GM21447 (cell line): ENCODE results near the gene ANO2.

ENCODE experiments used
- ATAC-seq: cut with Tn5 transposase; IDR thresholded peaks from one replicate; pipeline ENCODE4 v1.9.1; 2021; ENCODE audit not compliant: unreplicated experiment

The ANO2 gene

DNA sequence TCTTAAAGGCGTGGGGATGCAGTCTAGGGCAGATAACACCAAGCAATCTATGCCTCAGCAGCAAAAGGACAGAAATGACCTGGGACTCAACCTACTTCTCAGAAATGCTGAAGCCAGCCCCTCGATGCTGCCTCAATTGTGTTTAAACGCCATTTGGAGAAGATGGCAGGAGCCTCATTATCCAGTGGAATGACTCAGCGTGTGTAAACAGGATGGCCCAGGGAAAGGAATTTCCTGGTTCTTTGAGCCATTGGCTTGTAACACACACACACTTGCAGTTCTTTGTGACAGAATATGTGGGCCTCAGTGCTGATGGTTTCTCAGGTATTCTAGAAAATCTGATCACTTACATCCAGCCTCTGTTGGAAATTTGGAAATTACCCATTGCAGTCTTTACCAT, 358.9 kb downstream of the ANO2 start:
- ATAC-seq: no peak

DNA sequence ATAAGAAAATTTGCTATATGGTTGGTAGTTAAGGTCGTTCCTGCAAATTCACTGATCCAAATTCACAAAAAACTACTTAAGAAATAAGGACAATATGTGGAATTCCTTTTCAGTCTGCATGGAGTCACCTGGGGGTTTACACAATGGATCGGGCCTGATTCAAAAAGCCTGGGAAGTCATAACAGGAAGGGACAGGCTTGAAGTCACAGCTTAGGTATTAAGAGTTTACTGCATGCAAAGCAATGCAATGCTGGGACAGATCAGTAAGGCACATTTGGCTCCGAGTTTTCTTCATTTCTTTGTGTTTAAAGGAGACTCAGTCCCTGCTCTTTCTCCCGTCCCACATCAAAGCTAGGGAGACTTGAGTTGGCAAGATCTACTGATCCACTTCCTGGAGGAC, 359.9 kb downstream of the ANO2 start:
- ATAC-seq: no peak

DNA sequence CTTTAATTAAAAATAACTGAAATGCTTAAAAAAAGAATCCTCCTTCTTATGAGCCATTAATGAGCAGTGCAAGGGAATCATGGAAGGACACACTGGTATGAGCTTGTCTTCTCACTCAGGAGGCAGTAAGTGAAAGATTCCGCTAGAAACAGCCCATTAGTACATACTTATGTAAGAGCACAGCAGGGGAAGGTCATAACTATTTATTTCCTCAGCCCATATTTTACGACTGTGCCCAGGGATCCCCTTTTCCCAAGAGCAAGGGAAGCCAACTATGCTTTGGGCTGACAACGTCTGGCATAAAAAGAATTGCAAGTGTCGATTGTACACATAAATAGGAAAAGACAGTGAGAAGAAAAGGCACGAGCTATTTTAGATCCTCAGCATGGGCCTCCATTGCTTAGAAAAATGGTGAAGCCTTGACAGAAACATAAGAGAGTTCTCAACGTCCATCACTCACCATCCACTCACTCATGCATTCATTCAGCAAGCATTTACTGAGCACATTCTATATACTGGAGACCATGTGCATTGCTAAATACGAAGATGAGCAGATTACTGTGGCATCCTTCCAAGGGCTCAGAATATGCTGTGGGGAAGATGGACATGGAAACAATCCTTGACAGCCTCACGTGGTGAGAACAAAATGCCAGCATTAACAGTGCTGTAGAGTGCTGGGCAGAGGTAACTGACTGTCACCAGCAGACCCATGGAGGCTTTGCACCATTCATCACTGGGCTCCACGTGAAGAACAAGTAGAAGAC, 360.5 kb downstream of the ANO2 start:
- ATAC-seq: no peak

DNA sequence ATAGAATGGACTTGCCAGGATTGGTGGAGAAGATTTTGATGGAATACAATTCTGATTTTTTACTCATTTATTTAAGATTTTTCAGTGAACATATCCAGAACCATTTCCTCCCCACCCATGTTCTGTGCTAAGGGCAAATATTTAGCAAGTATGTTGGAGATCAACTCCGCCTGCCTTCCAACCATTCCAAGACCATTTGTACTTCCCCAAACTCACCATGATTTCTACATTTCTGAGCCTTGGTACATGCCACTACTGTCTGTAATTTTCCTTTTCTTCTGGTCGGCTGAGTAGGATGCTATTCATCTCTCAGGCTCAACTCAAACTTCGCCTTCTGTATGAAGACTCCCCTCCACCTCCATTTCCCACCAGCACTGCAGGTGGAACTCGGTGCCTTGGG, 362.5 kb downstream of the ANO2 start:
- ATAC-seq: no peak

DNA sequence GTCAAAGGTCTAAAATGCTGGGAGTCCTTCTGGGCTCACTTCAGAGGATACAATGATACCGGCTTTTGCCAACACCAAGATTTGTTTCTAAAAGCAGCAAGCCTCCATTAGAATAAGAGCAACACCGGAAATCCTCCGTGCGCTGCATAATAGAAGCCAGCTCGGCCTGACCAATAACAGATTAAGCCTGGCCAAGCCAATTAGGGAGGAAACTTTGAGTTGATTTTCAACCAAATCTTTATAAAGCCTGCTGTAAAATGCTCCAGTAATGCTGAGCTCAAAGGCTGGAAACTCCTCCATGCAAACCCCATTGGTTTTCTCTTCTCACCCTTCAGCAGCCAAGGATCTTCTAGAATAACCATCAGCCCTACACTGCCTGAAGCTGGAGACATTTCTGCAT, 363.0 kb downstream of the ANO2 start:
- ATAC-seq: no peak

DNA sequence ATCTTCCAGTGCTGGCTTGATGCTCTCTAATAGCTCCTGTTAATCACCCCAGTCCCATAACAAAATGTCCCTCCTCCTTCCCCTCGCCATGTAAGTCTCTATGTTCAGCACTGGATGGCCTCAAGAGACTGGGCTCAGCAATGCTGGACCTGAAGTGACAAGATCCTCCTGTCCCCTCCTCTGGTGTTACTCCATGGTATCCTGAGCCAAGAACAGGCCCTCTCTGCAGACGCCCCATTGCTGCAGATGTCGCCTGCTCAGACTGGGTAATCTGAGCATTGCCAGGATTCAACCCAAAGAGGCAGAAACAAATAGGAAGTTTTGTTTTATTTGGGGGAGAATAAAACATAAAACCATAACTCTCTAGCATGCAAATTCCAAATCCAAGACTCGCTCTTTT, 363.4 kb downstream of the ANO2 start:
- ATAC-seq: no peak

DNA sequence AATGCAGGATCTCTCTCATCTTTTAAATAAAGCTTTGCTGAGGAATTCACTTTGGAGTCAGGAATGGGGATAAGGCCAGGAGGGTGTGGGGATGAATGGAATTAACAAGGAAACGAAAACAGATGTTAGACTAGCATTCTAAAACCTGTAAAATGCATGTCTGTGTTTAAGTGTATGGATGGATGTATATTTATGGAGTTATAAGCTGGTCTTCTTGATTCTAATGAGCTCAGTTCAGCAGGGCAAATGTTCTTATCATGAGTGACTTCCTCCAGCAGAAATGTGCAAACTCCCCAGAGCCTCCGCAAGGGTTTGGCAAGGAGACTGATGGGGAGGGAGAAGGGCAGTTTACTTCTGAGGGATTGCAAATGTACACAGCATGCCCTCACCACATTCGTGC, 364.0 kb downstream of the ANO2 start:
- ATAC-seq: no peak

DNA sequence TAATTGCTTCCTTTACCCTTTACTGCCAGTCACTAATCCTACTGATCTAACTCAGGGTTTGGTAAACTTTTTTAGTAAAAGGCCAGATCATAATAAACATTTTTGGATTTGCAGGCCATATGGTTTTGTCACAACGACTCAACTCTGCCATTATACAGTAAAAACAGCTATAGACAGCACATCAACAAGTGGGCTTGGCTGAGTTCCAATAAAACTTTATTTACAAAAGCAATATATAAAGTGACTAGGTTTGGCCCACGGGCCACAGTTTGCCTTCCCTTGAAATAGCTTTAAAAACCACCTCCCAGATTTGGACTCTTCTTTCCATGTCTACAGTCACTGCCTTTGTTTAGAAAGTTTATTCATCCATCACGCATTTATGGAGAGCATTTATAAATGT, 366.3 kb downstream of the ANO2 start:
- no peak for ATAC-seq

DNA sequence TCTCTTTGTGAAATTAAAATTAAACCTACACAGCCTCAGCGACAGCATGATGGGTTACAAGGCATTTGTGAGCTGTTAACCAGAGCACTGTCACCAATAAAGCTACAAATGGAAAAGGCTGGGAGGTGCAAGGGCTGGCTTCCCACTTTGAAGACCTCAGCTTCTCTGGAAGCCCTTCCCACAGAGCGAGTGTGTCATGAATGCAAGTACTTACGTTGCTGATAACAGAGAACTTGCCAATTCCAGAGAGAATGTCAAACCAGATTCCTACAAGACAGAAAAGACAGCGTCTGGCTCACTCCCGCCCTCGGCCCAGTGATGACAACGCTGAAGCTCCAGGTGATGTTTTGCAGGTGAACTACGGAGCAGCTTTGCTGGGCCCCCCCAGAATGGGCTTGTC, 367.3 kb downstream of the ANO2 start:
- ATAC-seq: no peak

DNA sequence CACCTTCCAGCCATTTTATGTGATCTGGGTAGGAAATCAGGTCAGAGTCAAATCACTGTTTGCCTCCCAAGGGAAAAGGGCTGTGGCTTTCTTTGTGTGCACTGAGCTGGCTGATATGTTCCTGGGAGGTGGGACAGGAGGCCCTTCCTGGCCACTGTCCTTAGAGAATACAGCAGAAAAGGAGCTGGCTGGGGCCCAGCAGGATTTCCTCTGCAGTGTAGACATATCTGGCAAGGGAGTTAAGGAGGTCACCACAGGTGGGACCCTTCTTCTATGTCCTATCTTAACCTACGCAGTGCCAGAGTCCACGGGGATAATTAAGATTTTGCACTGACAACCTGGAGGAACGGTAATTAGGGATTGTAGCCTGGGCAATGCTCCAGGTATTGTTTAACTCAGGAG, 367.8 kb downstream of the ANO2 start:
- no peak for ATAC-seq

DNA sequence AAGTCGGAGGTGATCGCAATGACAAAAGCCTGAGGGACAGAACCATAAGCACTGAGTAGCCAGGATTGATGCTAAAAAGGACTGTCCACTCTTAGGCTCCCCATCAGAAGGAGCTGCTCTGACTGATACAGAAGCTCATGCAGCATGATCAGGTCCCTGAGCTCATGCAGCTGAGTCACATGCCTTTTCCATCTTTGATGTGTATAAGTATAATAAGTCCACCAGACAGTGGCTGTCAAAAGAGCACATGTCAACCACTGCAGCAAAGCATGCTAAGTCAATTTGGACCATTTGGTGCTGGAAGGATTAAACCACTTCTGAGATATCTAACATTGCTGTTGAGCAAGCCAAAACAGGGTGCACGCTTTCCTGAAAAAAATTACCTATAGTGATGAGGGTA, 369.1 kb downstream of the ANO2 start:
- no peak for ATAC-seq

DNA sequence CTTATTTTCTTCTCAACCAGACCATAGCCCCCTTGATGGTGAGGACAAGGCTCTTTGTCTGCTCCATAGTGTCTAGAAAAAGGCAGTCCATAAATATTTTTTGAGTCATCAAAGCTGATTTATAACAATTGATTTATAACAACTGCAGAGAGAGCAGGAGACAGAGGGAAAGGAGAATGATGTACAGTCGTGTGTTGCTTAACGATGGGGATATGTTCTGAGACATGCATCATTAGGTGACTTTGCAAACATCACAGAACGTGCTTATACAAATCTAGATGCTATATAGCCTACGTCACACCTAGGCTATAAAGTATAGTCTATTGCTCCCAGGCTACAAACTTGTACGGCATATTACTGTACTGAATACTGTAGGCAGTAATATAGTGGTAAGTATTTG, 369.8 kb downstream of the ANO2 start:
- no peak for ATAC-seq

DNA sequence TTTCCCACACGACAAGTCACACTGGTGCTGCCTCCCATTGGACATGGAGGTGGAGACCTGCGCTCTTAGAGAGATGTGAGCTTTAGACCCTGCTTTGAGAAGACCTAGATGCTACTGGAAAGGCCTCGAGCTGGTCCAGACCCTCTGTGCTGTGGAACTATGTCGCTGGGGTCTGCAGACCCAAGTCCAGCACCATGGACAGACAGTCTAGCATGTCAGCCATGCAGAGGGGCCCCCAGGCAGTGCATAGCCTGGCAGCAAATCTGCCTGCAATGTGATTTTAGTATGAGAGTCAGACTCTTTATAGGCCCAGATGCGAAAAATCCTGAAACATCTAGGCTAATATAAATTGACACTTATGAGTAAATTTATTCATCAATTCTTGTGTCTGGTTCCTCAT, 371.7 kb downstream of the ANO2 start:
- no peak for ATAC-seq

DNA sequence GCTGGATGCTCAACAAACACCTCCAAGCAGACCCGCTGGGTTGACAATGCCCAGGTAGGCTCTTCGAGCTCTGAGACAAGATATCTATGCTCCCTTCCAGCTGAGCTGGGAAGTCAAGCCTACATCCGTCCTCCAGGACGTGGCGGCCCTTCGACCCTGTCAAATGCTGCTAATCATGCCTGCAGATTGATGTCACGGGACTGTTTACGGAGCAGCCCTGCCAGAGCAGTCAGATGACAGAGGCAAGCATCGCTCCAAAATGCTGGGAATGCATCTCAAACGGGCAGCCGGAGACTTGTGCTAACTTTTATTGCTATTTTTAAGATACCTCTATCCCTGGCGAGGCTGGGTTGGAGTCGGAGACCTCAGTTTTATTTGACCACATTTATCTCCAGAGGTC, 373.9 kb downstream of the ANO2 start:
- no peak for ATAC-seq

DNA sequence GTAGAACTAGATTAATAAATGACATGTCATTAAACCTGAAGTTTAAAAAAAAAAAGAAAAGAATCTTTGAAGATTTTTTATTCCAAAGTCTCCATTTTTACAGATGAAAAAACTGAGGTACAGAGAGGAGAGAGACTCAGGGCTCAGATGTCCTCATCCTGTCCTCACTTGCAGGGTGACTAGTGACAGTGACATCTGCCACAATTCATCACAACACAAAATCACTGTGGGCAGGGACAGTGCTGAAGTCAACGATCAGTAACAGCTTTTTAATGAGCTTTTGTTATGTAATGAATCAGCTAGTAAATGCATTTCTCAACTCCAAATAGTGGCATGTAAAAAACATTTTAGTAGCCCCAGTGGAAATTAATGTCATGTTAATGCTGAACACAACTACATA, 374.6 kb downstream of the ANO2 start:
- ATAC-seq: no peak

DNA sequence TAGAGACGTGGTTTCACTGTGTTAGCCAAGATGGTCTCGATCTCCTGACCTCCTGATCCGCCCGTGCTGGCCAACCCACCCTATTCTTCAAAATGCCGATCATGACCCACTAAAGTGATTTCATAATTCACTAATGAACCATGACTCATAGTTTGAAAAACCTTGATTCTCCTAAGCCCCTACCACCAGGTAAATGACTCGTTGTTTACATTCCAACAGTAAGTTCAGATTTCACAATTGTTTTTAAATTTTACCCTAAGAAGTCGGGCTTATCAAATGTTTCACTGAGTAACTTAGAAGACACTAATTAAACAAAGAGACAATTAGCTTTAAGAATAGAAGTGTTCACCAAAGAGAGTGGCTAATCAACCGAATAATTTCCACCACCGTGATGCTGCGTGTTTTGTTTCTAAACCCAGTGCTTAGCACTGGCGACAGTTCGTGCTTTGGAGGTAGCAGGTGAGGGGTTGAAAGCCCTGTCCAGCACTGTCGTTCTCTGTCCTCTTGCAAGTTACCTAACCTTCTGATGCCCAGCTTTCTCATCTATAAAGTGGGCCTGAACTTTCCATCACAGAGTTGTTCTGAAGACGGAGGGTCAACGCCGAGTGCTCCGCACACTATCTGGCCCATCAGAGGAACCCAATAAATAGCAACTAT, 376.6 kb downstream of the ANO2 start:
- ATAC-seq: no peak

DNA sequence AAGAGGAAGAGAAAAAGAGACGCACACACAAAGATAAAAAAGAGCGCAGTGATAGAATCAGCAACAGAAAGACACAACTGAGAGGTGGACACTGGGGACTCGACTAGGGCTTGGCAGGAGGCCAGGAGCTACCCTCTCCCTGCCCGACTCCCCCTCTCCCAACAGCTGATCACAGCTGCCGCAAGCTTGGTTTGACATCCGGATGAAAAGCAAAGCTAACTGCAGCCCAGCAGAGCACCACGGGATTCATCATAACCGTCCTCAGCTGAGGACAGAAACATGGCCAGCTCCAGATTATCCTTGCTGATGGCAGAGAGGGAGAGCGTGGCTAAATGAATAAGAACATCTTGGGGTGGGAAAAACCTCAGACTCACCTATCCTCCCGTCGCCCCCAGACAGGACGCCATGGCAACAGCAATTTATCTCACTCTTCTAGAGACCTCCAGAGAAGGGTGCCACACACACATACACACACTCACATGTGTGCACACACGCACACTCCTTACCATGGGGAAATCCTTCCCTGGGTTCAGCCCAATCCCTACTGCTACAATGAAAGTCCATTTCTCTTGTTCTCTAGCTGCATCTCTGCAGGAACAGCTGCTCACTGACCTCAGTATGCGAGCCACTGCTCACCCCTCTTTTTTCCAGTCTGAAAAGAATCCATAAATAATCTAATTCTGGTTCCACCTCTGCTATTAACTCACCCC, 377.9 kb downstream of the ANO2 start:
- no peak for ATAC-seq

DNA sequence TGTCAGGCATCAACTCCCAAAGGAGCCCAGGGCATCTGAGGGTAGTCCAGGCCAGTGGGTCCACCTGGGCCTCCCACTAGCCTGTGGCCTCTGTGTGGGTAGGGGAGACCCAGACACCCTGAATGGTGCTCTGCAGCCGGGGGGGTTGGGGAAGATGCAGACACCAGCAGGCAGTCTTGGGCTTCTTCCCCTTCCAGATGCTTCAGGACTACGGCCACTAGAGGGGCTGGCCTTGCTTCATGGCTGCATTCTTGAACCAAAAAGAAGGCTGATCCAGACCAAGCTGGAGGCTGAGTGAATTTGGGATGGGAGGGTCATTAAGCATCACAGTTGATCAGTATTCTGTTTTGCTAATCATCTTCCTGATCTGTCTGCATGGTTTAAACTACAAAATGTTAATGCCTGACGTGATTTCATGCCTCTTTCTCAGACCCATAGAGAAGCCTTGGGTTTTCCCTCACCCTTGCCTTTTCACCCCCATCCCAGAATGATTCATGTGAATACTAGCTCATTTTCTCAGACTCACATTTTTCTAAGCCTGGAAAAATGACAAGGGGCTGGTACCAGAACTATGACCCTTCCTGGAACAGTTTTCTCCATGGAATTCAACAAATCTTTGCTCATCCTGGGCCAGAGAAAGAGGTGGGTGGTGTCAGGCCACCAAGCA, 379.0 kb downstream of the ANO2 start:
- no peak for ATAC-seq

DNA sequence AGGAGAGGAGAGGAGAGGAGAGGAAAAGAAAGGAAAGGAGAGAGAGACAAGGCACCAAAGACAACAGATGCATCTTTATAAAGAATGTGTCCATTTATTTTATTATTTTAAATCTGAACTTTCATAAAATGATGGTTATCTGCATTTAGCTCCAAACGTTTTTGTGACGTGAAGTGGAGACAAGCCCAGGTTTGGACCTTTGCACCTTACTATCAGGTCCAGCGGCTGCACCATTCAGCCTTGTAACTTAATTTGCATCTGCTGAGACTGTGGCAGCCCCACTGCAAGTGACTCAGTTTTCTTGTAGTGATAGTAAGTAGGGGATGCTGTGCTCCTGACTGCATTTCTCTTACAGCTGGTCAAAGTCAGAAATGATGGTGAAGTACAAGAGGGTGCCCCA, 382.5 kb downstream of the ANO2 start:
- ATAC-seq: no peak

DNA sequence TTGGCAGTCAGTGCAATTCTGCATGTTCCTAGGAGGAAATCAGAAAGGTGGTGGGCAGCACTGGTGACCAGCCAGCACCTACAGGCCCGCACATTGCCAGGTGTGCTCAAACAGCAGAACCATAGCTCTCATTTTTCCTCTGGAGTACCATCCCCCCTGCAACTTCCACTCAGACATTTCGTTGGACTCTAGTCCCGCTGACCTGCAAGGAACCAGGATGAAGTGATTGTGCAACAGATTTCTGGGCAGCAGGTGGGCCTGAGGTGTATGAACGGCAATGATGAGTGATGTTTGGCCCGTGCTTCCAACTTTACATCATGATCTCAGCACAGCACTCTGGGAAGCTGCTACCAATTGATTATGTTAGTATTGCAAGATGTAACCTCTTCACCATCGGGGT, 383.2 kb downstream of the ANO2 start:
- ATAC-seq: no peak

DNA sequence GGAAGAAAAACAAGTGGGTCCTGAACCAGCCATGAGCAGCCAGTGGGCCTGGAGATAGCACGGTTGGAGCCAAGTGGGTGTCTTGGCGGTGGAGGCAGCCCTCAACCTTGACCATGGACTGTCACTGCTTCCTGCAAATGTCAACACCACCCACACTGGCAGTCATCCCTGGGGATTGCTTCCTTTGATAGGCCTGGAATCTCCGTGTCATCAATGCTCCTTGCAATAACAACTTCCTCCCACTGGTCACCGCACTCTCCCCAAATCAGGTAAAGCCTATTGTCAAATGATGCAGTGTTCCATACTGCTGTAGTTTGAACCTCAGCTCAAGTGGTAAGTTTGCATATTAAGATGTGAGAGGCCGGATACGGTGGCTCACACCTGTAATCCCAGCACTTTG, 384.0 kb downstream of the ANO2 start:
- ATAC-seq: no peak

DNA sequence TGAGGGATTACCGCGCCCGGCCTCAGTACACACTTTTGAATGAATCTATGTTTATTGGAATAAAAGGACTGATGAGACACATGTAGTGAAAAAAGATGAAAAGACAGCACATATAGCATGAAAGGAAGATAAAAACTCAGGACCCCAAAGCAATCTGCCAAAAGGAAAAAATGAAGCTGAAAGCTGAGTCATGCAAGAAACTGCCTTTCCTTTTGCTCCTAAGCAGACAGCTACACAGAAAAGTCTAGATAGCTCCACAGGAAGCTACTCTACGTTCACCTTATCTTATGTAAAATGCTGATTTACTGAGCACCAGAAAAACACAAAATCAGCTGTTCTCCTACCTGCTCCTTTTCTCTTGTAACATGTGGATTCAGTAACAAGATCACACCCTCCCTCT, 384.8 kb downstream of the ANO2 start:
- ATAC-seq: no peak
